ENCODE data around the gene SSTR3.

DNA sequence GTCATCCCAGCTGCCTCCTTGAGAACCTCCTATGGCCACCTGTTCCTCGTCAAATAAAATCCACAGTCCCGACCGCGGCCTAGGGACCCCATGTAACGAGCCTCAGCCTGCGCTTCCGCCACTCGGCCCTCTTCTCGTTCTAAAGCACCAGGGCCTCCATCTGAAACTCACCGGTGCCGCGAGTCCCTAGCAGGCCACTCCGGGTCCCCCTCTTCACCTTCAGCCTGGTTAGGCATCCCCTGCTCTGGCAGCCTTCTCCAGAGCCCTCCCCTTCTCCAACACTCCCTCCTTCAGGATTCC lies 2.4 kb upstream of the SSTR3 start:
- TF ChIP-seq, protein P1, sequence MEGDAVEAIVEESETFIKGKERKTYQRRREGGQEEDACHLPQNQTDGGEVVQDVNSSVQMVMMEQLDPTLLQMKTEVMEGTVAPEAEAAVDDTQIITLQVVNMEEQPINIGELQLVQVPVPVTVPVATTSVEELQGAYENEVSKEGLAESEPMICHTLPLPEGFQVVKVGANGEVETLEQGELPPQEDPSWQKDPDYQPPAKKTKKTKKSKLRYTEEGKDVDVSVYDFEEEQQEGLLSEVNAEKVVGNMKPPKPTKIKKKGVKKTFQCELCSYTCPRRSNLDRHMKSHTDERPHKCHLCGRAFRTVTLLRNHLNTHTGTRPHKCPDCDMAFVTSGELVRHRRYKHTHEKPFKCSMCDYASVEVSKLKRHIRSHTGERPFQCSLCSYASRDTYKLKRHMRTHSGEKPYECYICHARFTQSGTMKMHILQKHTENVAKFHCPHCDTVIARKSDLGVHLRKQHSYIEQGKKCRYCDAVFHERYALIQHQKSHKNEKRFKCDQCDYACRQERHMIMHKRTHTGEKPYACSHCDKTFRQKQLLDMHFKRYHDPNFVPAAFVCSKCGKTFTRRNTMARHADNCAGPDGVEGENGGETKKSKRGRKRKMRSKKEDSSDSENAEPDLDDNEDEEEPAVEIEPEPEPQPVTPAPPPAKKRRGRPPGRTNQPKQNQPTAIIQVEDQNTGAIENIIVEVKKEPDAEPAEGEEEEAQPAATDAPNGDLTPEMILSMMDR (IDR thresholded peaks at IDR 0.05) = no peak
- TF ChIP-seq POLR2A (IDR thresholded peaks at IDR 0.05) = no peak
